Measurements from ENCODE around the gene NAP1L1.

GRCh38 chr12:76103958-76104357, 19.5 kb upstream of the NAP1L1 start:
- TF ChIP-seq POLR2A (IDR thresholded peaks at IDR 0.05) (no peak), CTCF (IDR thresholded peaks at IDR 0.05) (no peak)

Data from heart left ventricle (tissue), 13 donors.